HG03097 (cell line): ENCODE measurements around the gene ALG12.

ENCODE experiments used
- ATAC-seq: cut with Tn5 transposase; IDR thresholded peaks from one replicate; pipeline ENCODE4 v1.9.1; 2021; ENCODE audit not compliant: unreplicated experiment, low FRiP score

The ALG12 gene

GRCh38 chr22:49915610-49916009 lies 2.6 kb downstream of the ALG12 start:
- ATAC-seq = no peak

GRCh38 chr22:49914256-49914655 lies 4.0 kb downstream of the ALG12 start:
- no peak for ATAC-seq

- ATAC-seq = no peak
Measured at GRCh38 chr22:49913446-49913845, 4.8 kb downstream of the ALG12 start.

DNA sequence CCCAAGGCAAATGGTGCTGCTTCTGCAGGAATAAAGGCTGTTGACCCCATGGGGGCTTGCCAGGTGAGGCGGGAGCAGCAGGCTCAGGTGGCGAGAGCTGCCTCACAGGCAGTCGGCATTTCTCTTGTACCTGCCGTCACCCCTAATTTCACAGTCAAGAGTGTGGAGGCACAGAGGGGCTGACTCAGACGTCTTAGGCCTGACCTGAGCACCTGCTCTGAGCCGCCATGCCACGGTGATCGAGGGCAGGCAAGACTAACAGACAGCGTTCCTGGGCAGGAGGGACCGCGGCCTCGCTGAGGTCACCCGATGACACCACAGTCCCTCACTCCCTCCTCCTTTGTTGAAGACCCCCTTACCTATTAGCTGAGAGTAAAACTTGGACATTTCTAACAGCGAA lies 5.2 kb downstream of the ALG12 start:
- ATAC-seq = no peak

DNA sequence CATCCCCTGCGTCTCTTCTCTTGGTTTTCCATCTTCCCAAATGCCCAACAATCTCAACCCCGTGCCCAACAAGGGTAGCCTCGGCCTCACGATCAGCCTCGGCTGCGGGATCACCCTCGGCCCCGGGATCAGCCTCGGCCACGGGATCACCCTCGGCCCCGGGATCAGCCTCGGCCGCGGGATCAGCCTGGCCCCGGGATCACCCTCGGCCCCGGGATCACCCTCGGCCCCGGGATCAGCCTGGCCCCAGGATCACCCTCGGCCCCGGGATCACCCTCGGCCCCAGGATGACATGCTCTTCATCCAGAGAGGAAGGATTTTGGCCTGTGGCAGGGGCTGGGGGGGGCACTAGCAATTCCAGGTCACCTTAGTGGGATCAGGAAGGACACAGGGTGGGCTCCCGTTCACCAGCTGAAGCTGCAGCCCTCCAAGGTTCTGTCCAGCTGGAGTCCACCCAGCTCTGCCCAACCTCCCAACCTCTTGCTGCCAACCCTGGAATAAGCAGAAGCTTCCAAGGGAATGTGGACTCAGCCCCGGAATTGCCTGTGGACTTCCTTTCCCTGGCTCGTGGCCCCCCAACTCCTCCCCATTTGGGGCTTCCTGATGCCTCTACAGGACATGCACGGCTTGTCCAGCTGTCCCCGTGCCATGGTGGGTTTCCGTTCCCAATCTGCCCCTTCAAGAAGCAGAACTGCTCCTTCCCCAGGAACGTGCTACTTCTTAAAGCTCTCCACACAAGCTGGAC lies 6.2 kb downstream of the ALG12 start:
- ATAC-seq = no peak

DNA sequence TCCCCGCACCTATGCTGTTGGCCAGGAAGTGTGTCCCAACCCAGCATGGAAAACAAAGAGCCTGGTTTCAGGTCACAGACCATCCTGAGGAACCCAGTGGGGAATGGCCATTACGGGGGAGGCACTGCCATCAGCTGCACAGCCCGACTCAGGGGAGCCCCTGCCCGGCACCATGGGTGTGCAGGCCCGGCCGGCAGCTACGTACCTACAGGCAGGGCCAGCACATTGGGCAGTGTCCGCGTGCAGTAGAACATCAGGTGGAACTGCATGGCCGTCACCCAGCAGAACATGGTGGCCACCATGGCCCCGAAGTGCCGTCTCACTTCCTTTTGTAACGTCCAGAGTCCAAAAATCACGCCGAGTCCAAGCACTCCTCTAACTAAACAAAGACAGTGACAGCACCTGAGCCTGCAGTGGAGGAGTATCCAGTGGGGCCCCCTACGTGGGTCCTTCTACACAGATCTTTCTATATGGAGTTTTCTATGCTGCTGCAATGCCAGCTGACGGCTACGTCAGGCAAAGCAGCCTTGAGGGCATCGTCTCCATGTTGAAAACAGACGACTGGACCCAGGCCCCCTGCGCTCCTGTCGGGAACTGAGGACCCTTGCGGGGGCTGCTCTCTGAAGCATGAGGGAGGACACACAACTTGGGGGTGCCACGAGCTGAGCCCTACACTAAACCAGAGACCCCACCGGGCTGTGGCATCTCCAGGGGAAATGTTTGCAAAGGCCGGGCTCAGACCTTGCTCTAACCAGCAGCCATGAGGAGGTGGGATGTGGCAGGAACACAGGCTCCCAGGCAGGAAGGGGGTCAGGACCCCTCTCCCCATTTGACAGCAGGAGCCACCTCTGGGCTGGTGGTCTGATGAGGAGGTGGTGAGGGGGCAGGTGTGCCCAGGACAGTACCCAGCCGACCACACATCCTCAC lies 7.7 kb downstream of the ALG12 start:
- ATAC-seq = no peak

- no peak for ATAC-seq
Measured at GRCh38 chr22:49909476-49910205, 8.6 kb downstream of the ALG12 start.

DNA sequence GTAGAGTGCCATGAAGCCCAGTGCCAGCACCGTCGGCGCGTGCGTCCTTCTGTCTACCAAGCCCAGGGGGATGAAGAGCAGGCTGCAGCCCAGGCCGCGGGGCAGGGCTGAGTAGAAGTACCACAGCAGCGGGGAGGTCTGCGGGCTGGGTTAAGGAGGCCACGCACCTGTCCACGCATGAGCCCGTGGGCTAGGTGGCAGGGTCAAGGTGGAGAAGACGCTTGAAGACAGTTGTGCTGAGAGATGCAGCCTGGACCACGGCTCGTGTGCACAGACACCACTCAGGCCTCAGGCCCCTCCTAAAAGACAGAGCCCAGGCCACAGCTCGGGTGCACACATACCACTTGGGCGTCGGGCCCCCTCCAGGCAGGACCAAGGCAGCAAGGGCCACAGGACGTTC lies 10.4 kb downstream of the ALG12 start:
- no peak for ATAC-seq

DNA sequence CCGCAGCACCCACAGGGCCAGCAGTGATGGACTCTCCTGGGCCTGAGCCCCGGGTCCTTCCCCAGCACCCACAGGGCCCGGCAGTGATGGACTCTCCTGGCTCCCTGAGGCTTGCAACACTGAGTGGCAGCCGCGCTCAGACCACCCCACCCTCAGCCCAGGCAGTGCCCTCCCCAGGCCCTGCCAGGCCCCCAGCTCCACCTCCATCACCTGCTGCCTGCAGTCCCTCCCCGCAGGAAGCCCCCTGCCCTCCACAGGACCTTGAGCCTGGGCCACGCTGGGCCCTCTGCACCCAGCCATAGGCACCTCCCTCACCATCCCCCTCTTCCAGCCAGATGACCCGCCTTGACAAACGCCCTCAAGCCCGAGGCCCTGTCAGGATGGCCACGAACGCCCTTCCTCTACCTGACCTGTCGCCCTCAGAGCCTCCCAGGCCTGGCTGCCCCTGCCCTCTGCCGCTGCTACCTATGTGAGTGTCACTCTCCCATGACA lies 11.4 kb downstream of the ALG12 start:
- ATAC-seq = no peak

GRCh38 chr22:49906071-49906798 lies 12.0 kb downstream of the ALG12 start:
- ATAC-seq = no peak

GRCh38 chr22:49905465-49905864 lies 12.8 kb downstream of the ALG12 start:
- no peak for ATAC-seq

GRCh38 chr22:49904040-49904369 lies 14.2 kb downstream of the ALG12 start:
- no peak for ATAC-seq

DNA sequence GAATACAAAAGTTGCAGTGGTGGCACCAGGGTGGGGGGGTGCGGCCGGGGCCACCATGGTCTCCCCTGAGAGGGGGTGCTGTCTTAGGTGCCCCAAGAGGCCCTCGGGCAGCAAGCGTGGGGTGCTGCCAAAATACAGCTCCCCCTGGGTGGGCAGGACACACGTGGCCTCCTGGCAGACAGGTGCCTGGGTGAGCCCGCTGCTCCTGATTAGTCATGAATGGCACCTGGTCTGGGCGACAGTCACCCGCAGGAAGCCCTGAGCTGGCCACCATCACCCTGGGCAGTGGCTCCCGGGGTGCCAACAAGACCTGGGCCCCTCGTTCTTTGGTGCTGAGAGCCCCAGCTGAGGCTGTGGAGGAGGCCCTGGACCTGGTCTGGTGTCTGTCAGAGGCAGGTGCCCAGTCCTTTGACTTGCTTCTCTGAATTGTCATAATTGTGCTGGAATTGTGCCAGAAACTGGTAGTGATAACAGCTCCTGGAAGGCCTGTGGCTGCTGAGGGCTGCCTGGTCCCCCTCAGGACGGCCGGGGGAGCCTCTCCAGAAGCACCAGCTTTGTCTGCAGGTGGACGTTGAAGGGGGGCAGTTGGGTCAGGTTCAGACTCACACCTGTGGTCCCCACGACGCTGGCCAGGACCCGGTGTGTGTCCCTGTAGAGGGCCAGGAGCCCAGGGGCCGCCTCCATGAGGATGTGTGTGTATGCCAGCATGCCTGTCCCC lies 14.8 kb downstream of the ALG12 start:
- ATAC-seq = no peak

DNA sequence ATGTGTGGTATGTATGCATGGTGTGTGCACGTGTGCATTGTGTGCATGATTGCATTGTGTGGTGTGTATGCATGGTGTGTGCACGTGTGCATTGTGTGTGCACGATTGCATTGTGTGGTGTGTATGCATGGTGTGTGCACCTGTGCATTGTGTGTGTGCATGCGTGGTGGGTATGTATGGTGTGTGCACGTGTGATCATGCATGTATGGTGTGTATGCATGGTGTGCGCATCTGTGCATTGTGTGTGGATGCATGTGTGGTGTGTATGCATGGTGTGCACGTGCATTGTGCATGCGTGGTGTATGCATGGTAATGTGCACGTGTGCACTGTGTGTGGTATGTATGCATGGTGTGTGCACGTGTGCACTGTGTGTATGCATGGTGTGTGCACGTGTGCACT lies 16.8 kb downstream of the ALG12 start:
- no peak for ATAC-seq

DNA sequence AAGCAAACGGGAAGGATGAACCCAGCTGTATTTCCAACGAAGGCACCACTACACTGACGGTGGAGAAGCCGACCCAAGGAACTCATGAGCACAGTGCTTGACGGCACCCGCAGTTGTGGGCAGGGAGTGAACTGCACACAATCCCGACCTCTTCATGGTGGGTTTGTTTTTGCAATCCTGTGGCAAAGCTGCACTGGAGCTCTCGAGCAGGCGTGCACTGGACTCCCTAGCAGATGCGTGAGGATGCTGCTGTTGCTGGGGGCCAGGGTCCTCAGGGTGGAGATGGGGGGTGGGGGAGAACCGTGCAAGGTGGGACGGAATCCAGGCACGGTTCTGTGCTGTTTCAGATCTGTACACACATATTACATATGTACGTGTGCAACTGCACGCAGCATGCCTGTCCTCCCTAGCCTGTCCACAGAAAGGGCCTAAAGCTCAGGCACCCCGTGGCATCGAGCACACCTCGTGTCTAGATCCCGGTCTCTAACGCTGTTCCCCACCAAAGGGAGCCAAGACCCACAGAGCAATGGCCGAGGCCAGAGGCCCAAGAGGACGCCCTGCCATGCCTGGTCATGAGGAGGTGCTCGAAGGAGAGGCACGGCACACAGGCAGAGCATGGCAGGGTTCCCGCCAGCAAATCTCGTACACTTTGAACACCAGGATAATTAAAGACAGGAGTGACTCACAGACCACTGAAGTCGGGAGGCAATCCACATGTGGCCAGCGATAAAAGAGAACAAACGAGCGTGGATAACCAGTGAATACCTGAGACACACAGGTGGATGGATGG lies 17.6 kb downstream of the ALG12 start:
- ATAC-seq = no peak

DNA sequence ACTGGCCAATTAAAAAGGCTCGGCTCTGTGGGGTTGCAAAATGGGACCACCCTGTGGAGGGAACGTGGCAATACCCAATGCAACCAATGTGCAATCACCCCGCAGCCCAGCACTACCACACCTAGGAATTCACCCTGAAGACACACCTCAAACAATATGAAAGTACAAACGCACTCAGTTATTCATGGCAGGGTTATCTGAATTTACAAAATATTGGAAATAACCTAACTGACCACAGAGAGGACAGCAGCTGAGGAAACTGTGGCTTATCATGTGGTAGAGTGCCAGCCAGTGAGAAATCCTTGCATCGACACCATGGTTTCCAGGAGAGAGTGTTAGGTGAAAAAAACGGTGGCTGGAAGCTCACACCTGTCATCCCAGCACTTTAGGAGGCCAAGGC lies 18.7 kb downstream of the ALG12 start:
- ATAC-seq = no peak

DNA sequence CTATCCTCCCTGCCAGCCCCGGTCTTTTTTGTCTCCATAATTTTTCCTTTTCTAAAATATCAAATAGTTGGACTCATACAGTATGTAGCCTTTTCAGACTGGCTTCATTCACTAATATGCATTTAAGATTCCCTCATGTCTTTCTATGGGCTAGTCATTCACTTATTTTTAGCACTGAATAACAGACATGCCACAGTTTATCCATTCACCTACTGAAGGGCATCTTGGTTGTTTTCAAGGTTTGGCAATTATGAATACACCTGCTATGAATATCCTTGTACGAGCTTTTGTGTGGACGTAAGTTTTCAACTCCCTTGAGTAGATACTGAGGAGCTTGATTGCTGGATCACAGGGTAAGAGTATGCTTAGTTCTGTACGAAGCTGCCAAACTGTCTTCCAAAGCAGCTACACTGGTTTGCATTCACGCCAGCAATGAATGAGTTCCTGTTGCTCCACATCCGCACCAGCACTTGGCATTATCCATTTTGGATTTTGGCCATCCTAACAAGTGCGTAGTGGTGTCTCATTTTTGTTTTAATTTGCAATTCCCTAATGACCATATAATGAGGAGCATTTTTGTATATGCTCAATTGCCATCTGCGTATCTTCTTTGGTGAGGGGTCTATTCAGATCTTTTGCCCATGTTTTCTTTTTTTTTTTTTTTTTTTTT lies 21.1 kb downstream of the ALG12 start:
- ATAC-seq = no peak

- no peak for ATAC-seq
Measured at GRCh38 chr22:49896201-49896600, 22.0 kb downstream of the ALG12 start.
